WTC11 (cell line): Measurements from ENCODE around the gene SARM1. TPM values are rescaled to one million over a fixed set of nuclear protein-coding genes. Genes with fewer than 3 reads are reported as not detected.
A peak's percentile ranks its signal among the peaks of the same experiment; 100 is the strongest.

Experiments used
- ATAC-seq: fragments of 200-7000 bp; cut with Tn5 transposase; 2 replicates; pipeline ENCODE4 v1.10.0; 2021; ENCODE audit warnings: mild to moderate bottlenecking, moderate library complexity
- CTCF ChIA-PET: fragments of 300-600 bp; sonication (Branson Sonifier 250); formaldehyde crosslinking; loops from one replicate; lab custom pipeline; 2021; ENCODE audit warnings: antibody characterized with exemption; lab: Charles Lee
- POLR2A ChIA-PET: fragments of 350-600 bp; sonication (Branson Sonifier 250); formaldehyde crosslinking; loops from one replicate; lab custom pipeline; 2021; ENCODE audit warnings: antibody characterized with exemption; lab: Charles Lee
- DNase-seq: peaks from one replicate; pipeline ENCODE4 v3.0.0; 2021; ENCODE audit warnings: low spot score
- H3K27ac Mint-ChIP-seq: 2 replicates; pipeline ENCODE4 v1.8.0; 2021; ENCODE audit warnings: mixed read lengths
- H3K27me3 Mint-ChIP-seq: 2 replicates; pipeline ENCODE4 v1.8.0; 2021; ENCODE audit warnings: low read depth, mild to moderate bottlenecking, moderate library complexity, mixed read lengths
- H3K36me3 Mint-ChIP-seq: 2 replicates; pipeline ENCODE4 v1.8.0; 2021; ENCODE audit warnings: mixed read lengths
- H3K4me1 Mint-ChIP-seq: 2 replicates; pipeline ENCODE4 v1.8.0; 2022; ENCODE audit warnings: mixed read lengths
- H3K4me3 Mint-ChIP-seq: 2 replicates; pipeline ENCODE4 v1.8.0; 2021; ENCODE audit warnings: mild to moderate bottlenecking, moderate library complexity, mixed read lengths
- H3K9me3 Mint-ChIP-seq: 2 replicates; pipeline ENCODE4 v1.8.0; 2021; ENCODE audit warnings: mixed read lengths
- CREM ChIP-seq: sonication (generic); formaldehyde crosslinking; IDR thresholded peaks from 2 replicates; pipeline ENCODE4 v1.8.1; 2022; ENCODE audit warnings: mild to moderate bottlenecking, missing genetic modification reagents, moderate library complexity
- ETV6 ChIP-seq: sonication (generic); formaldehyde crosslinking; IDR thresholded peaks from 2 replicates; pipeline ENCODE4 v1.8.1; 2022; ENCODE audit warnings: mild to moderate bottlenecking, missing genetic modification reagents
- FOXP4 ChIP-seq: sonication (generic); formaldehyde crosslinking; IDR thresholded peaks from 2 replicates; pipeline ENCODE4 v1.8.0; 2022; ENCODE audit warnings: mild to moderate bottlenecking, missing genetic modification reagents
- GABPB1 ChIP-seq: sonication (generic); formaldehyde crosslinking; IDR thresholded peaks from 2 replicates; pipeline ENCODE4 v1.8.1; 2023; ENCODE audit warnings: mild to moderate bottlenecking, missing genetic modification reagents
- NFE2L1 ChIP-seq: sonication (generic); formaldehyde crosslinking; IDR thresholded peaks from 2 replicates; pipeline ENCODE4 v1.8.1; 2023; ENCODE audit warnings: missing genetic modification reagents
- ZNF138 ChIP-seq: sonication (generic); formaldehyde crosslinking; conservative IDR thresholded peaks from 2 replicates; pipeline ENCODE4 v1.8.1; 2022; ENCODE audit warnings: mild to moderate bottlenecking, moderate library complexity, missing genetic modification reagents
- total RNA-seq: library from RNA; stranded (reverse); gene quantifications from 3 replicates; pipeline ENCODE4 v1.2.3, GENCODE V29; 2021
- TF ChIP-seq, protein P1 (sequence below): sonication (generic); formaldehyde crosslinking; IDR thresholded peaks from 2 replicates; pipeline ENCODE4 v1.8.1; 2022; ENCODE audit warnings: low read depth, mild to moderate bottlenecking, moderate library complexity, missing genetic modification reagents, borderline replicate concordance
- TF ChIP-seq, protein P2 (sequence below): sonication (generic); formaldehyde crosslinking; IDR thresholded peaks from 2 replicates; pipeline ENCODE4 v1.8.0; 2023; ENCODE audit warnings: mild to moderate bottlenecking, missing genetic modification reagents
- TF ChIP-seq, protein P3 (sequence below): fragments of 200-600 bp; IDR thresholded peaks from 2 replicates; pipeline ENCODE4 v1.8.0; 2022; ENCODE audit warnings: antibody characterized with exemption
- TF ChIP-seq, protein P4 (sequence below): fragments of 250-450 bp; sonication (Bioruptor Pico); IDR thresholded peaks from 2 replicates; pipeline ENCODE4 v1.9.0; 2021; ENCODE audit warnings: mild to moderate bottlenecking, borderline replicate concordance

The SARM1 gene
- total RNA-seq, 1 experiment from 2014 or later = 3.8 TPM

GRCh38 chr17:28368915-28369683 lies 2.4 kb upstream of the SARM1 start (continued):
- TF ChIP-seq, protein P1, sequence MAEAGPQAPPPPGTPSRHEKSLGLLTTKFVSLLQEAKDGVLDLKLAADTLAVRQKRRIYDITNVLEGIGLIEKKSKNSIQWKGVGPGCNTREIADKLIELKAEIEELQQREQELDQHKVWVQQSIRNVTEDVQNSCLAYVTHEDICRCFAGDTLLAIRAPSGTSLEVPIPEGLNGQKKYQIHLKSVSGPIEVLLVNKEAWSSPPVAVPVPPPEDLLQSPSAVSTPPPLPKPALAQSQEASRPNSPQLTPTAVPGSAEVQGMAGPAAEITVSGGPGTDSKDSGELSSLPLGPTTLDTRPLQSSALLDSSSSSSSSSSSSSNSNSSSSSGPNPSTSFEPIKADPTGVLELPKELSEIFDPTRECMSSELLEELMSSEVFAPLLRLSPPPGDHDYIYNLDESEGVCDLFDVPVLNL = no peak
- TF ChIP-seq ETV6 = no peak
- TF ChIP-seq, protein P2, sequence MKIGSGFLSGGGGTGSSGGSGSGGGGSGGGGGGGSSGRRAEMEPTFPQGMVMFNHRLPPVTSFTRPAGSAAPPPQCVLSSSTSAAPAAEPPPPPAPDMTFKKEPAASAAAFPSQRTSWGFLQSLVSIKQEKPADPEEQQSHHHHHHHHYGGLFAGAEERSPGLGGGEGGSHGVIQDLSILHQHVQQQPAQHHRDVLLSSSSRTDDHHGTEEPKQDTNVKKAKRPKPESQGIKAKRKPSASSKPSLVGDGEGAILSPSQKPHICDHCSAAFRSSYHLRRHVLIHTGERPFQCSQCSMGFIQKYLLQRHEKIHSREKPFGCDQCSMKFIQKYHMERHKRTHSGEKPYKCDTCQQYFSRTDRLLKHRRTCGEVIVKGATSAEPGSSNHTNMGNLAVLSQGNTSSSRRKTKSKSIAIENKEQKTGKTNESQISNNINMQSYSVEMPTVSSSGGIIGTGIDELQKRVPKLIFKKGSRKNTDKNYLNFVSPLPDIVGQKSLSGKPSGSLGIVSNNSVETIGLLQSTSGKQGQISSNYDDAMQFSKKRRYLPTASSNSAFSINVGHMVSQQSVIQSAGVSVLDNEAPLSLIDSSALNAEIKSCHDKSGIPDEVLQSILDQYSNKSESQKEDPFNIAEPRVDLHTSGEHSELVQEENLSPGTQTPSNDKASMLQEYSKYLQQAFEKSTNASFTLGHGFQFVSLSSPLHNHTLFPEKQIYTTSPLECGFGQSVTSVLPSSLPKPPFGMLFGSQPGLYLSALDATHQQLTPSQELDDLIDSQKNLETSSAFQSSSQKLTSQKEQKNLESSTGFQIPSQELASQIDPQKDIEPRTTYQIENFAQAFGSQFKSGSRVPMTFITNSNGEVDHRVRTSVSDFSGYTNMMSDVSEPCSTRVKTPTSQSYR (CRISPR knock-in tag) = no peak

- ATAC-seq = no peak
- CTCF ChIA-PET = interaction anchor here (0.6 to 2.4 kb wide), 7 partner anchors 11 to 51 kb away, joined by 3 to 19 read pairs (median 6); partner anchors contain the start of genes IFT20, POLDIP2, SLC46A1 and TNFAIP1
- no peaks in the 10 kb centered on the region for H3K9me3 Mint-ChIP-seq
- no peak for DNase-seq
- TF ChIP-seq NFE2L1 (no peak), ZNF138 (no peak)
- TF ChIP-seq, protein P3, sequence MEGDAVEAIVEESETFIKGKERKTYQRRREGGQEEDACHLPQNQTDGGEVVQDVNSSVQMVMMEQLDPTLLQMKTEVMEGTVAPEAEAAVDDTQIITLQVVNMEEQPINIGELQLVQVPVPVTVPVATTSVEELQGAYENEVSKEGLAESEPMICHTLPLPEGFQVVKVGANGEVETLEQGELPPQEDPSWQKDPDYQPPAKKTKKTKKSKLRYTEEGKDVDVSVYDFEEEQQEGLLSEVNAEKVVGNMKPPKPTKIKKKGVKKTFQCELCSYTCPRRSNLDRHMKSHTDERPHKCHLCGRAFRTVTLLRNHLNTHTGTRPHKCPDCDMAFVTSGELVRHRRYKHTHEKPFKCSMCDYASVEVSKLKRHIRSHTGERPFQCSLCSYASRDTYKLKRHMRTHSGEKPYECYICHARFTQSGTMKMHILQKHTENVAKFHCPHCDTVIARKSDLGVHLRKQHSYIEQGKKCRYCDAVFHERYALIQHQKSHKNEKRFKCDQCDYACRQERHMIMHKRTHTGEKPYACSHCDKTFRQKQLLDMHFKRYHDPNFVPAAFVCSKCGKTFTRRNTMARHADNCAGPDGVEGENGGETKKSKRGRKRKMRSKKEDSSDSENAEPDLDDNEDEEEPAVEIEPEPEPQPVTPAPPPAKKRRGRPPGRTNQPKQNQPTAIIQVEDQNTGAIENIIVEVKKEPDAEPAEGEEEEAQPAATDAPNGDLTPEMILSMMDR = no peak
- TF ChIP-seq, protein P4, sequence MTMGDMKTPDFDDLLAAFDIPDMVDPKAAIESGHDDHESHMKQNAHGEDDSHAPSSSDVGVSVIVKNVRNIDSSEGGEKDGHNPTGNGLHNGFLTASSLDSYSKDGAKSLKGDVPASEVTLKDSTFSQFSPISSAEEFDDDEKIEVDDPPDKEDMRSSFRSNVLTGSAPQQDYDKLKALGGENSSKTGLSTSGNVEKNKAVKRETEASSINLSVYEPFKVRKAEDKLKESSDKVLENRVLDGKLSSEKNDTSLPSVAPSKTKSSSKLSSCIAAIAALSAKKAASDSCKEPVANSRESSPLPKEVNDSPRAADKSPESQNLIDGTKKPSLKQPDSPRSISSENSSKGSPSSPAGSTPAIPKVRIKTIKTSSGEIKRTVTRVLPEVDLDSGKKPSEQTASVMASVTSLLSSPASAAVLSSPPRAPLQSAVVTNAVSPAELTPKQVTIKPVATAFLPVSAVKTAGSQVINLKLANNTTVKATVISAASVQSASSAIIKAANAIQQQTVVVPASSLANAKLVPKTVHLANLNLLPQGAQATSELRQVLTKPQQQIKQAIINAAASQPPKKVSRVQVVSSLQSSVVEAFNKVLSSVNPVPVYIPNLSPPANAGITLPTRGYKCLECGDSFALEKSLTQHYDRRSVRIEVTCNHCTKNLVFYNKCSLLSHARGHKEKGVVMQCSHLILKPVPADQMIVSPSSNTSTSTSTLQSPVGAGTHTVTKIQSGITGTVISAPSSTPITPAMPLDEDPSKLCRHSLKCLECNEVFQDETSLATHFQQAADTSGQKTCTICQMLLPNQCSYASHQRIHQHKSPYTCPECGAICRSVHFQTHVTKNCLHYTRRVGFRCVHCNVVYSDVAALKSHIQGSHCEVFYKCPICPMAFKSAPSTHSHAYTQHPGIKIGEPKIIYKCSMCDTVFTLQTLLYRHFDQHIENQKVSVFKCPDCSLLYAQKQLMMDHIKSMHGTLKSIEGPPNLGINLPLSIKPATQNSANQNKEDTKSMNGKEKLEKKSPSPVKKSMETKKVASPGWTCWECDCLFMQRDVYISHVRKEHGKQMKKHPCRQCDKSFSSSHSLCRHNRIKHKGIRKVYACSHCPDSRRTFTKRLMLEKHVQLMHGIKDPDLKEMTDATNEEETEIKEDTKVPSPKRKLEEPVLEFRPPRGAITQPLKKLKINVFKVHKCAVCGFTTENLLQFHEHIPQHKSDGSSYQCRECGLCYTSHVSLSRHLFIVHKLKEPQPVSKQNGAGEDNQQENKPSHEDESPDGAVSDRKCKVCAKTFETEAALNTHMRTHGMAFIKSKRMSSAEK (CRISPR knock-in tag) = no peak
- TF ChIP-seq, all 79 proteins: peak for 0
- H3K27me3 Mint-ChIP-seq = peaks cover 33% of the 10 kb centered on the region
- H3K36me3 Mint-ChIP-seq = no peaks in the 10 kb centered on the region
- H3K4me3 Mint-ChIP-seq = no peak overlapping the region
- POLR2A ChIA-PET = interaction anchor here (0.6 kb wide), 1 partner anchor 10 kb away, joined by 7 read pairs; no protein-coding TSS in a partner anchor
- H3K4me1 Mint-ChIP-seq = peaks cover 21% of the 10 kb centered on the region
- no peak overlapping the region for H3K27ac Mint-ChIP-seq
Observed at GRCh38 chr17:28369684-28370034, 1.8 kb upstream of the SARM1 start.

GRCh38 chr17:28370035-28370743 lies 1.3 kb upstream of the SARM1 start, which contains the start of gene VTN:
VTN (minus strand) TSS chr17:28370307; CDS start chr17:28370203, 104 bp downstream.
- DNase-seq = peak; percentile 56
- Mint-ChIP-seq H3K27me3 (peaks cover 38% of the 10 kb centered on the region), H3K4me1 (peaks cover 21% of the 10 kb centered on the region), H3K9me3 (no peaks in the 10 kb centered on the region), H3K36me3 (no peaks in the 10 kb centered on the region), H3K4me3 (peak within 1 kb of the TSS; percentile 75), H3K27ac (peak within 1 kb of the TSS; percentile 92)
- ChIA-PET POLR2A (interaction anchor here (0.6 kb wide), 1 partner anchor 9 kb away, joined by 7 read pairs; no protein-coding TSS in a partner anchor), CTCF (interaction anchor here (0.6 to 2.4 kb wide), 7 partner anchors 11 to 50 kb away, joined by 3 to 19 read pairs (median 6); partner anchors contain the start of genes IFT20, POLDIP2, SLC46A1 and TNFAIP1)
- ATAC-seq = peak; percentile 9
- TF ChIP-seq FOXP4 = no peak
- peak; percentile 58; the same call in 1 of the 2 replicates for TF ChIP-seq GABPB1 (CRISPR knock-in tag)
- no peak for TF ChIP-seq CREM
